H1 (cell line): ENCODE measurements around the gene S100A8. TPM values are rescaled to one million over a fixed set of nuclear protein-coding genes. Genes with fewer than 3 reads are reported as not detected.

Source experiments
- CTCF ChIP-seq, 3 experiments: IDR thresholded peaks; 1 replicate in 2 of 3; 2 replicates in 1 of 3; pipeline versions ENCODE4 v1.5.1 to v1.6.1; 2011; ENCODE audit warnings: low read length in 3 of 3, mild to moderate bottlenecking in 3 of 3, inconsistent platforms in 2 of 3, low read depth in 1 of 3, moderate library complexity in 1 of 3; ENCODE audit not compliant: insufficient read depth in 1 of 3; ENCODE audit errors: control extremely low read depth in 1 of 3
- polyA plus RNA-seq, 7 experiments: library from polyadenylated mRNA; depleted of rRNA in 3 of 7; stranded (reverse) in 5 of 7; unstranded in 2 of 7; fragments of >200 nt in 5 of 7; fragments of 200-250 nt in 2 of 7; gene quantifications; 1 replicate in 5 of 7; 2 replicates in 1 of 7; 4 replicates in 1 of 7; pipeline versions ENCODE4 v1.2.1 to v1.2.3, GENCODE V29; 2011 to 2013; ENCODE audit warnings: missing spikeins in 2 of 7, mixed read lengths in 2 of 7
- total RNA-seq: library from RNA; stranded (reverse); fragmentation: NEBNext Ultra II Directional; extraction: Animal tissue kit (Norgen Biotek cat#: 25700); gene quantifications from 2 replicates; pipeline ENCODE4 v1.2.1, GENCODE V29; 2021
- TF ChIP-seq, protein P1 (sequence below): fragments of 300-600 bp; sonication (generic); IDR thresholded peaks from 2 replicates; pipeline ENCODE4 v1.7.1; 2012; ENCODE audit warnings: low read length, moderate library complexity, mild to moderate bottlenecking, inconsistent platforms; ENCODE audit not compliant: insufficient replicate concordance

S100A8 gene
- total and polyA plus RNA-seq, 2 of the 8 experiments (the other 6 are each of a cell fraction or from before 2014, with no cell fraction given) = not detected

DNA sequence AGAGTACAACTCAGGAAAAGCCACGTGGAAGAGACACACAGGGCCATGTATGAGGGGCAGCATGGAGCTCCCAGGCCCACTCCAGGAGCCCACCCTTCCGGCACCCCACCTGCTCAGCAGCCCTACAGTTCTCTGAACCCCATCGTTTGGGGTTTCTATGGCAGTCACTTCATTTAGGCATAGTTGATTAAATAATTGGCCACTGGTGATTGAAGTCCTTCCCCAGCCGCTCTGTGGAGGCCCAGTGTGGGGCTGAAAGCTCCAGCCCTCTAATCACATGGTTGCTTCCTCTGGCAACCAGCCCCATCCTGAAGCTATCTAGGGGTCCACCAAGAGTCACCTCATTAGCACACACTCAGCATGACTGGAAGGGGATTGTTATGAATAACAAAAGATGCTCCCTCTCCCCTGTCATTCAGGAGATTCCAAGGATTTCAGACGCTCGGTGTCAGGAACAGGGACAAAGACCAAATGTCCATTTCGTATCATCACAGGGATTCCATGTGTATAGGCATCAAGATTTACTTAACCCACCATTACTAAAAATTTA is 13.3 kb upstream of the S100A8 start (continued):
- TF ChIP-seq CTCF (IDR thresholded peaks at IDR 0.05; ENCODE audit: control extremely low read depth in 1 of 3, insufficient read depth in 1 of 3, low read depth in 1 of 3, low read length in 3 of 3) = no peak
- TF ChIP-seq, protein P1, sequence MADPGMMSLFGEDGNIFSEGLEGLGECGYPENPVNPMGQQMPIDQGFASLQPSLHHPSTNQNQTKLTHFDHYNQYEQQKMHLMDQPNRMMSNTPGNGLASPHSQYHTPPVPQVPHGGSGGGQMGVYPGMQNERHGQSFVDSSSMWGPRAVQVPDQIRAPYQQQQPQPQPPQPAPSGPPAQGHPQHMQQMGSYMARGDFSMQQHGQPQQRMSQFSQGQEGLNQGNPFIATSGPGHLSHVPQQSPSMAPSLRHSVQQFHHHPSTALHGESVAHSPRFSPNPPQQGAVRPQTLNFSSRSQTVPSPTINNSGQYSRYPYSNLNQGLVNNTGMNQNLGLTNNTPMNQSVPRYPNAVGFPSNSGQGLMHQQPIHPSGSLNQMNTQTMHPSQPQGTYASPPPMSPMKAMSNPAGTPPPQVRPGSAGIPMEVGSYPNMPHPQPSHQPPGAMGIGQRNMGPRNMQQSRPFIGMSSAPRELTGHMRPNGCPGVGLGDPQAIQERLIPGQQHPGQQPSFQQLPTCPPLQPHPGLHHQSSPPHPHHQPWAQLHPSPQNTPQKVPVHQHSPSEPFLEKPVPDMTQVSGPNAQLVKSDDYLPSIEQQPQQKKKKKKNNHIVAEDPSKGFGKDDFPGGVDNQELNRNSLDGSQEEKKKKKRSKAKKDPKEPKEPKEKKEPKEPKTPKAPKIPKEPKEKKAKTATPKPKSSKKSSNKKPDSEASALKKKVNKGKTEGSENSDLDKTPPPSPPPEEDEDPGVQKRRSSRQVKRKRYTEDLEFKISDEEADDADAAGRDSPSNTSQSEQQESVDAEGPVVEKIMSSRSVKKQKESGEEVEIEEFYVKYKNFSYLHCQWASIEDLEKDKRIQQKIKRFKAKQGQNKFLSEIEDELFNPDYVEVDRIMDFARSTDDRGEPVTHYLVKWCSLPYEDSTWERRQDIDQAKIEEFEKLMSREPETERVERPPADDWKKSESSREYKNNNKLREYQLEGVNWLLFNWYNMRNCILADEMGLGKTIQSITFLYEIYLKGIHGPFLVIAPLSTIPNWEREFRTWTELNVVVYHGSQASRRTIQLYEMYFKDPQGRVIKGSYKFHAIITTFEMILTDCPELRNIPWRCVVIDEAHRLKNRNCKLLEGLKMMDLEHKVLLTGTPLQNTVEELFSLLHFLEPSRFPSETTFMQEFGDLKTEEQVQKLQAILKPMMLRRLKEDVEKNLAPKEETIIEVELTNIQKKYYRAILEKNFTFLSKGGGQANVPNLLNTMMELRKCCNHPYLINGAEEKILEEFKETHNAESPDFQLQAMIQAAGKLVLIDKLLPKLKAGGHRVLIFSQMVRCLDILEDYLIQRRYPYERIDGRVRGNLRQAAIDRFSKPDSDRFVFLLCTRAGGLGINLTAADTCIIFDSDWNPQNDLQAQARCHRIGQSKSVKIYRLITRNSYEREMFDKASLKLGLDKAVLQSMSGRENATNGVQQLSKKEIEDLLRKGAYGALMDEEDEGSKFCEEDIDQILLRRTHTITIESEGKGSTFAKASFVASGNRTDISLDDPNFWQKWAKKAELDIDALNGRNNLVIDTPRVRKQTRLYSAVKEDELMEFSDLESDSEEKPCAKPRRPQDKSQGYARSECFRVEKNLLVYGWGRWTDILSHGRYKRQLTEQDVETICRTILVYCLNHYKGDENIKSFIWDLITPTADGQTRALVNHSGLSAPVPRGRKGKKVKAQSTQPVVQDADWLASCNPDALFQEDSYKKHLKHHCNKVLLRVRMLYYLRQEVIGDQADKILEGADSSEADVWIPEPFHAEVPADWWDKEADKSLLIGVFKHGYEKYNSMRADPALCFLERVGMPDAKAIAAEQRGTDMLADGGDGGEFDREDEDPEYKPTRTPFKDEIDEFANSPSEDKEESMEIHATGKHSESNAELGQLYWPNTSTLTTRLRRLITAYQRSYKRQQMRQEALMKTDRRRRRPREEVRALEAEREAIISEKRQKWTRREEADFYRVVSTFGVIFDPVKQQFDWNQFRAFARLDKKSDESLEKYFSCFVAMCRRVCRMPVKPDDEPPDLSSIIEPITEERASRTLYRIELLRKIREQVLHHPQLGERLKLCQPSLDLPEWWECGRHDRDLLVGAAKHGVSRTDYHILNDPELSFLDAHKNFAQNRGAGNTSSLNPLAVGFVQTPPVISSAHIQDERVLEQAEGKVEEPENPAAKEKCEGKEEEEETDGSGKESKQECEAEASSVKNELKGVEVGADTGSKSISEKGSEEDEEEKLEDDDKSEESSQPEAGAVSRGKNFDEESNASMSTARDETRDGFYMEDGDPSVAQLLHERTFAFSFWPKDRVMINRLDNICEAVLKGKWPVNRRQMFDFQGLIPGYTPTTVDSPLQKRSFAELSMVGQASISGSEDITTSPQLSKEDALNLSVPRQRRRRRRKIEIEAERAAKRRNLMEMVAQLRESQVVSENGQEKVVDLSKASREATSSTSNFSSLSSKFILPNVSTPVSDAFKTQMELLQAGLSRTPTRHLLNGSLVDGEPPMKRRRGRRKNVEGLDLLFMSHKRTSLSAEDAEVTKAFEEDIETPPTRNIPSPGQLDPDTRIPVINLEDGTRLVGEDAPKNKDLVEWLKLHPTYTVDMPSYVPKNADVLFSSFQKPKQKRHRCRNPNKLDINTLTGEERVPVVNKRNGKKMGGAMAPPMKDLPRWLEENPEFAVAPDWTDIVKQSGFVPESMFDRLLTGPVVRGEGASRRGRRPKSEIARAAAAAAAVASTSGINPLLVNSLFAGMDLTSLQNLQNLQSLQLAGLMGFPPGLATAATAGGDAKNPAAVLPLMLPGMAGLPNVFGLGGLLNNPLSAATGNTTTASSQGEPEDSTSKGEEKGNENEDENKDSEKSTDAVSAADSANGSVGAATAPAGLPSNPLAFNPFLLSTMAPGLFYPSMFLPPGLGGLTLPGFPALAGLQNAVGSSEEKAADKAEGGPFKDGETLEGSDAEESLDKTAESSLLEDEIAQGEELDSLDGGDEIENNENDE = no peak
